ENCODE results near the gene GALNTL6.

GALNTL6 gene

GRCh38 chr4:171794528-171794927, 18.7 kb upstream of the GALNTL6 start:
- DNase-seq (ENCODE audit: low read depth): no peak
- TF ChIP-seq CTCF (conservative IDR thresholded peaks at IDR 0.05; ENCODE audit: control insufficient read depth, insufficient read depth, low read depth, low read length): no peak
- no peak overlapping the region for H3K4me3 ChIP-seq (ENCODE audit: control insufficient read depth, low read depth, low read length)

- no peak for DNase-seq (ENCODE audit: low read depth)
- no peak for TF ChIP-seq CTCF (conservative IDR thresholded peaks at IDR 0.05; ENCODE audit: control insufficient read depth, insufficient read depth, low read depth, low read length)
- no peak overlapping the region for H3K4me3 ChIP-seq (ENCODE audit: control insufficient read depth, low read depth, low read length)
These were observed 3.4 kb upstream of the GALNTL6 start for GRCh38 chr4:171809854-171810253.

- TF ChIP-seq CTCF (conservative IDR thresholded peaks at IDR 0.05; ENCODE audit: control insufficient read depth, insufficient read depth, low read depth, low read length): no peak
- no peak for DNase-seq (ENCODE audit: low read depth)
- peak overlapping the region; percentile 19 for H3K4me3 ChIP-seq (ENCODE audit: control insufficient read depth, low read depth, low read length)
These were observed 905 bp upstream of the GALNTL6 start for GRCh38 chr4:171812333-171812664.

- TF ChIP-seq CTCF (conservative IDR thresholded peaks at IDR 0.05; ENCODE audit: control insufficient read depth, insufficient read depth, low read depth, low read length): no peak
- peak overlapping the region; percentile 36 for H3K4me3 ChIP-seq (ENCODE audit: control insufficient read depth, low read depth, low read length)
- DNase-seq (ENCODE audit: low read depth): no peak
These were observed 484 bp downstream of the GALNTL6 start for GRCh38 chr4:171813526-171814250.

- TF ChIP-seq CTCF (conservative IDR thresholded peaks at IDR 0.05; ENCODE audit: control insufficient read depth, insufficient read depth, low read depth, low read length): no peak
- DNase-seq (ENCODE audit: low read depth): no peak
- H3K4me3 ChIP-seq (ENCODE audit: control insufficient read depth, low read depth, low read length): no peak overlapping the region
These were observed 1.3 kb downstream of the GALNTL6 start for GRCh38 chr4:171814545-171814944.

- no peak for TF ChIP-seq CTCF (conservative IDR thresholded peaks at IDR 0.05; ENCODE audit: control insufficient read depth, insufficient read depth, low read depth, low read length)
- no peak overlapping the region for H3K4me3 ChIP-seq (ENCODE audit: control insufficient read depth, low read depth, low read length)
- no peak for DNase-seq (ENCODE audit: low read depth)
These were observed 3.8 kb downstream of the GALNTL6 start for GRCh38 chr4:171817026-171817425.

GRCh38 chr4:171834640-171835039, 21.4 kb downstream of the GALNTL6 start:
- DNase-seq (ENCODE audit: low read depth): no peak
- TF ChIP-seq CTCF (conservative IDR thresholded peaks at IDR 0.05; ENCODE audit: control insufficient read depth, insufficient read depth, low read depth, low read length): no peak
- no peak overlapping the region for H3K4me3 ChIP-seq (ENCODE audit: control insufficient read depth, low read depth, low read length)
